Nephron (organoid): Measurements from ENCODE around the gene PTRH2.

ENCODE experiments used
- H3K27ac Mint-ChIP-seq, 3 experiments: 2 replicates each; pipeline ENCODE4 v1.8.0; 2020; ENCODE audit warnings: mixed read lengths in 3 of 3, mild to moderate bottlenecking in 2 of 3, moderate library complexity in 1 of 3
- H3K27me3 Mint-ChIP-seq: 2 replicates; pipeline ENCODE4 v1.8.0; 2021; ENCODE audit warnings: low read depth, mild to moderate bottlenecking, moderate library complexity, mixed read lengths
- H3K36me3 Mint-ChIP-seq: 2 replicates; pipeline ENCODE4 v1.8.0; 2020; ENCODE audit warnings: low read depth, mixed read lengths
- H3K4me1 Mint-ChIP-seq: 2 replicates; pipeline ENCODE4 v1.8.0; 2020; ENCODE audit warnings: mixed read lengths
- H3K4me3 Mint-ChIP-seq, 3 experiments: 2 replicates each; pipeline ENCODE4 v1.8.0; 2020; ENCODE audit warnings: mild to moderate bottlenecking in 3 of 3, mixed read lengths in 3 of 3, moderate library complexity in 2 of 3
- H3K9me3 Mint-ChIP-seq: 2 replicates; pipeline ENCODE4 v1.8.0; 2020; ENCODE audit warnings: mixed read lengths
- CTCF ChIP-seq, 3 experiments: fragments of 200-600 bp; sonication (generic); IDR thresholded peaks; one replicate each; pipeline ENCODE4 v1.5.0; 2021; ENCODE audit warnings: antibody characterized with exemption in 3 of 3; ENCODE audit not compliant: unreplicated experiment in 3 of 3

PTRH2 gene

GRCh38 chr17:59676716-59677115 lies 30.5 kb downstream of the PTRH2 start:
- peaks cover 64% of the 10 kb centered on the region for H3K36me3 Mint-ChIP-seq
- no peak overlapping the region for H3K4me3 Mint-ChIP-seq
- H3K27me3 Mint-ChIP-seq: no peaks in the 10 kb centered on the region
- TF ChIP-seq CTCF (IDR thresholded peaks at IDR 0.05; ENCODE audit: unreplicated experiment in 3 of 3): no peak
- no peaks in the 10 kb centered on the region for H3K4me1 Mint-ChIP-seq
- no peak overlapping the region for H3K27ac Mint-ChIP-seq
- H3K9me3 Mint-ChIP-seq: no peaks in the 10 kb centered on the region

GRCh38 chr17:59675231-59675630 lies 32.0 kb downstream of the PTRH2 start:
- H3K27me3 Mint-ChIP-seq: no peaks in the 10 kb centered on the region
- no peak for TF ChIP-seq CTCF (IDR thresholded peaks at IDR 0.05; ENCODE audit: unreplicated experiment in 3 of 3)
- H3K9me3 Mint-ChIP-seq: no peaks in the 10 kb centered on the region
- no peak overlapping the region for H3K4me3 Mint-ChIP-seq
- H3K36me3 Mint-ChIP-seq: peaks cover 62% of the 10 kb centered on the region
- H3K4me1 Mint-ChIP-seq: no peaks in the 10 kb centered on the region
- H3K27ac Mint-ChIP-seq: no peak overlapping the region

GRCh38 chr17:59671386-59671785 lies 35.8 kb downstream of the PTRH2 start:
- Mint-ChIP-seq H3K4me1 (no peaks in the 10 kb centered on the region), H3K27ac (peak overlapping the region; percentile 59 to 85 (median 70)), H3K4me3 (no peak overlapping the region), H3K27me3 (no peaks in the 10 kb centered on the region), H3K36me3 (peaks cover 62% of the 10 kb centered on the region), H3K9me3 (no peaks in the 10 kb centered on the region)
- TF ChIP-seq CTCF (IDR thresholded peaks at IDR 0.05; ENCODE audit: unreplicated experiment in 3 of 3): no peak

GRCh38 chr17:59669944-59670343 lies 37.3 kb downstream of the PTRH2 start:
- Mint-ChIP-seq H3K4me1 (no peaks in the 10 kb centered on the region), H3K27me3 (no peaks in the 10 kb centered on the region), H3K36me3 (peaks cover 56% of the 10 kb centered on the region), H3K9me3 (no peaks in the 10 kb centered on the region), H3K27ac (peak overlapping the region; percentile 59 to 85 (median 61)), H3K4me3 (no peak overlapping the region)
- TF ChIP-seq CTCF (IDR thresholded peaks at IDR 0.05; ENCODE audit: unreplicated experiment in 3 of 3): no peak

- TF ChIP-seq CTCF (IDR thresholded peaks at IDR 0.05; ENCODE audit: unreplicated experiment in 3 of 3): no peak
- Mint-ChIP-seq H3K4me1 (no peaks in the 10 kb centered on the region), H3K27me3 (no peaks in the 10 kb centered on the region), H3K27ac (peak overlapping the region; percentile 59 to 85 (median 61)), H3K4me3 (no peak overlapping the region), H3K36me3 (peaks cover 56% of the 10 kb centered on the region), H3K9me3 (no peaks in the 10 kb centered on the region)
Observed at GRCh38 chr17:59669411-59669810, 37.8 kb downstream of the PTRH2 start.

GRCh38 chr17:59668816-59669215 lies 38.4 kb downstream of the PTRH2 start:
- peaks cover 58% of the 10 kb centered on the region for H3K36me3 Mint-ChIP-seq
- no peaks in the 10 kb centered on the region for H3K27me3 Mint-ChIP-seq
- no peaks in the 10 kb centered on the region for H3K4me1 Mint-ChIP-seq
- no peaks in the 10 kb centered on the region for H3K9me3 Mint-ChIP-seq
- no peak for TF ChIP-seq CTCF (IDR thresholded peaks at IDR 0.05; ENCODE audit: unreplicated experiment in 3 of 3)
- H3K27ac Mint-ChIP-seq: peak overlapping the region; percentile 59 to 85 (median 63)
- no peak overlapping the region for H3K4me3 Mint-ChIP-seq
